Prostate gland (tissue), 2 donors: ENCODE data around the gene CBY1.

ENCODE experiments used
- CTCF ChIP-seq, 4 experiments: fragments of 200-600 bp in 2 of 4; fragments of 450-650 bp in 2 of 4; sonication (generic) in 2 of 4; IDR thresholded peaks; 1 replicate in 3 of 4; 2 replicates in 1 of 4; pipeline ENCODE4 v1.5.1; 2016 to 2019; ENCODE audit warnings: antibody characterized with exemption in 4 of 4, mild to moderate bottlenecking in 2 of 4, moderate library complexity in 2 of 4
- POLR2A ChIP-seq: fragments of 450-650 bp; IDR thresholded peaks from one replicate; pipeline ENCODE4 v1.6.1; 2016; ENCODE audit warnings: antibody characterized with exemption, mild to moderate bottlenecking

GRCh38 chr22:38614332-38615063, 41.9 kb upstream of the CBY1 start:
- TF ChIP-seq CTCF (IDR thresholded peaks at IDR 0.05) (no peak), POLR2A (no peak)
